Activated naive CD4-positive, alpha-beta T cell treated with anti-CD3 and anti-CD28 coated beads for 36 hours (primary cell): ENCODE data around the gene FBLN1. TPM values are rescaled to one million over a fixed set of nuclear protein-coding genes. Genes with fewer than 3 reads are reported as not detected.
A peak's percentile ranks its signal among the peaks of the same experiment; 100 is the strongest.

Source experiments
- CTCF ChIA-PET: fragments of 350-600 bp; sonication (Branson Sonifier 250); formaldehyde crosslinking; loops from one replicate; lab custom pipeline; 2021; ENCODE audit warnings: antibody characterized with exemption; lab: Charles Lee
- DNase-seq: peaks from one replicate; pipeline ENCODE4 v3.0.0-alpha.2; 2020
- H3K27ac Mint-ChIP-seq: one replicate; pipeline ENCODE4 v1.8.0; 2021; ENCODE audit warnings: mild to moderate bottlenecking, mixed read lengths
- H3K27me3 Mint-ChIP-seq: one replicate; pipeline ENCODE4 v1.8.0; 2021; ENCODE audit warnings: low read depth, mixed read lengths
- H3K36me3 Mint-ChIP-seq: one replicate; pipeline ENCODE4 v1.8.0; 2021; ENCODE audit warnings: low read depth, mixed read lengths
- H3K4me1 Mint-ChIP-seq: one replicate; pipeline ENCODE4 v1.8.0; 2021; ENCODE audit warnings: low read depth, mixed read lengths
- H3K4me3 Mint-ChIP-seq: one replicate; pipeline ENCODE4 v1.8.0; 2021; ENCODE audit warnings: mild to moderate bottlenecking, moderate library complexity, mixed read lengths
- H3K9me3 Mint-ChIP-seq: one replicate; pipeline ENCODE4 v1.8.0; 2021; ENCODE audit warnings: mixed read lengths
- intact Hi-C: fragments of 100-400 bp; cut with micrococcal nuclease; formaldehyde crosslinking; loops from one replicate; pipeline ENCODE4 v1.15.1; 2023
- total RNA-seq, 2 experiments: library from RNA; stranded (reverse); gene quantifications; one replicate each; pipeline ENCODE4 v1.2.3, GENCODE V29; 2021

FBLN1 gene
- total RNA-seq, 2 experiments from 2014 or later, result not detected

DNA sequence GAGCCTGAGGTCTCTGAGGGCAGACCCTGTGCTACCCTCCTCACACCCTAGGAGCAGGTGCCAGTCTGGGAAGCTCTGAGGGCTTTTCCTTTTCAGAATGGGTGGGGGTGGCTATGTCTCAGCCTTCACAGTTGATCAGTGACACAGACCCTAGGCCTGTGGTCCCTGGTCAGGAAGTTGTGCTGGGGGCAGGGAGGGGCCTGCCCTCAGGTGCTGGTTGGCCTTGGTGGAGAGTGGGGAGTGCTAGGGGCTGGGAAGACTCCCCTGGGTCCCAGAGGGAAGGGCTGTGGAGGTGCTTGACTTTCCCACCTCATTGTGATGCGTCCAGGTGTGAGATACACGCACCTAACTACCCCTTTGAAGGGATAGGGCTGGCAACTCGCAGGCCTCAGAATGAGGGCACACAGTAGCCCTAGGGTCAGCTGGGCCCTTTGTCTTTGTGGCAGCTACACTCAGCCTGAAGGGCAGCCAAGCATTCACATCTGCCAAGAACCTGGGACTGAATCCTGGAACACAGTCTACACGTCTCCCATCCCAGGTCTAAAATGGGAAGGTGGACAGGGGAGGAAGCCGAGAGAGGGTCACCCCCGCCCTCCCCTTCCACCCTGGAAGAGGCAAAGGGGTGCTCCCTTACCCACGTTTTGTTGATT is 137.7 kb downstream of the FBLN1 start:
- no peak overlapping the region for H3K4me3 Mint-ChIP-seq
- H3K4me1 Mint-ChIP-seq, result peaks cover 4% of the 10 kb centered on the region
- H3K36me3 Mint-ChIP-seq, result no peaks in the 10 kb centered on the region
- DNase-seq, result no peak
- H3K9me3 Mint-ChIP-seq, result no peaks in the 10 kb centered on the region
- intact Hi-C loops, result no loop called here
- peaks cover 51% of the 10 kb centered on the region for H3K27me3 Mint-ChIP-seq
- CTCF ChIA-PET, result interaction anchor here (0.6 kb wide), 2 partner anchors 41 to 224 kb away, joined by 3 read pairs; no protein-coding TSS in a partner anchor
- no peak overlapping the region for H3K27ac Mint-ChIP-seq

DNA sequence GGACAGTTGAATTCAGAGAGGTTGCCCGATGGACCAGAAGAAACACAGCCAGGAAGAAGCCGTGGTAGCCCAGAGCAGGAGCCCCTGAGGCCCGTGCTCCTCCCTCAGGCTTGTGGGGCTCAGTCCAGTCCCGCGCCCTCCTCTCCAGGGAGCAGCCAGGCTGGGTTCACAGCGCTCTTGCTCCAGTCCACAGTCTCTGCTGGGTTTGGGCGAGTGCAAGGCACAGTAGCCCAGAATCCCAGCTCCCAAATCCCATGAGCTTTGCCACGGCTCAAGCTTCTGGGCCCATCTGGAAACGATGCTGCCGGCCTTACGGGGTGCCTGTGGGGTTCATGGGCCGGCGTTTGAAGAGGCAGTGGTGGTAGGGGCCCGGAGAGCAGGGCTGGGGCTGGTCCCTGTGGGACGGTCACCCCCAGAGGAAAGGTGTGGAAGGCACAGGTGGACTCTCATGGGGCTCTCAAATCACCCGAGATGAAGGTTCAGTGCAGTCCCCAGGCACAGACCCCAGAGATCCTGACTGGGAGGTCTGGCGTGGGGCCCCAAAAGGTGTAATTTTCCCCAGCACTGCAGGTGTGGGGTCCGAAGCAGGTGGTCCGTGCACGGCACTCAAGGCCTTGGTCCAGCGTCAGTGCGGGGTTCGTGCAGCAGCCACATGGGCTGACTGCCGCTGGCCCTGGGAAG is 138.4 kb downstream of the FBLN1 start:
- peaks cover 56% of the 10 kb centered on the region for H3K27me3 Mint-ChIP-seq
- H3K27ac Mint-ChIP-seq, result no peak overlapping the region
- H3K36me3 Mint-ChIP-seq, result no peaks in the 10 kb centered on the region
- peaks cover 4% of the 10 kb centered on the region for H3K4me1 Mint-ChIP-seq
- H3K4me3 Mint-ChIP-seq, result no peak overlapping the region
- no peak for DNase-seq
- CTCF ChIA-PET, result no interaction called here
- intact Hi-C loops, result no loop called here
- no peaks in the 10 kb centered on the region for H3K9me3 Mint-ChIP-seq

GRCh38 chr22:45642986-45643385 is 140.3 kb downstream of the FBLN1 start:
- peaks cover 53% of the 10 kb centered on the region for H3K27me3 Mint-ChIP-seq
- H3K36me3 Mint-ChIP-seq, result no peaks in the 10 kb centered on the region
- CTCF ChIA-PET, result interaction anchor here (0.6 kb wide), 1 partner anchor 353 kb away, joined by 3 read pairs; no protein-coding TSS in a partner anchor
- H3K9me3 Mint-ChIP-seq, result no peaks in the 10 kb centered on the region
- intact Hi-C loops, result no loop called here
- no peak overlapping the region for H3K4me3 Mint-ChIP-seq
- H3K27ac Mint-ChIP-seq, result no peak overlapping the region
- peaks cover 4% of the 10 kb centered on the region for H3K4me1 Mint-ChIP-seq
- no peak for DNase-seq

DNA sequence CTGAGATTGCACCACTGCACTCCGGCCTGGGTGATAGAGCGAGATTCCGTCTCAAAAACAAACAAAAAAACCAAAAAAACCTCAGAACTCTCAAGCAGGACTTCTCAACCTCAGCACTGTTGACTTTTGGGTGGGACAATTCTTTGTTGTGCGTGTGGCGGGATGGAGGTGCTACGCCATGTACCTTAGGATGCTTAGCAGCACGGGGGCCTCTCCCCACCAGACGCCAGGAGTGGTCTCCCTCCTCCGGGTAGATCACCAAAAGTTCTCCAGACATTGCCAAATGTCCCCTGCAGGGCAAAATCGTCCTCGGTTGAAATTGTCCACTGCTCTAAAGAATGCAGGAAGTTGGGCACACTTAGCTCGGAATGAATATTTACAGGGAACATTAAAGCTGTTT is 142.0 kb downstream of the FBLN1 start:
- DNase-seq, result no peak
- peaks cover 41% of the 10 kb centered on the region for H3K27me3 Mint-ChIP-seq
- no peaks in the 10 kb centered on the region for H3K36me3 Mint-ChIP-seq
- intact Hi-C loops, result loop anchor here (5.0 kb wide), 1 partner anchor 67 kb away; no protein-coding TSS in a partner anchor
- CTCF ChIA-PET, result interaction anchor here (0.6 to 4.7 kb wide), 11 partner anchors 13 to 331 kb away, joined by 3 to 22 read pairs (median 3); no protein-coding TSS in a partner anchor
- H3K4me1 Mint-ChIP-seq, result no peaks in the 10 kb centered on the region
- H3K9me3 Mint-ChIP-seq, result no peaks in the 10 kb centered on the region
- H3K4me3 Mint-ChIP-seq, result no peak overlapping the region
- H3K27ac Mint-ChIP-seq, result no peak overlapping the region

GRCh38 chr22:45645150-45645525 is 142.5 kb downstream of the FBLN1 start:
- H3K27me3 Mint-ChIP-seq, result peaks cover 36% of the 10 kb centered on the region
- no peaks in the 10 kb centered on the region for H3K4me1 Mint-ChIP-seq
- DNase-seq, result no peak
- intact Hi-C loops, result loop anchor here (5.0 kb wide), 1 partner anchor 68 kb away; no protein-coding TSS in a partner anchor
- no peaks in the 10 kb centered on the region for H3K9me3 Mint-ChIP-seq
- CTCF ChIA-PET, result interaction anchor here (0.6 to 4.7 kb wide), 10 partner anchors 12 to 331 kb away, joined by 3 to 22 read pairs (median 4); no protein-coding TSS in a partner anchor
- no peak overlapping the region for H3K27ac Mint-ChIP-seq
- H3K36me3 Mint-ChIP-seq, result no peaks in the 10 kb centered on the region
- no peak overlapping the region for H3K4me3 Mint-ChIP-seq

DNA sequence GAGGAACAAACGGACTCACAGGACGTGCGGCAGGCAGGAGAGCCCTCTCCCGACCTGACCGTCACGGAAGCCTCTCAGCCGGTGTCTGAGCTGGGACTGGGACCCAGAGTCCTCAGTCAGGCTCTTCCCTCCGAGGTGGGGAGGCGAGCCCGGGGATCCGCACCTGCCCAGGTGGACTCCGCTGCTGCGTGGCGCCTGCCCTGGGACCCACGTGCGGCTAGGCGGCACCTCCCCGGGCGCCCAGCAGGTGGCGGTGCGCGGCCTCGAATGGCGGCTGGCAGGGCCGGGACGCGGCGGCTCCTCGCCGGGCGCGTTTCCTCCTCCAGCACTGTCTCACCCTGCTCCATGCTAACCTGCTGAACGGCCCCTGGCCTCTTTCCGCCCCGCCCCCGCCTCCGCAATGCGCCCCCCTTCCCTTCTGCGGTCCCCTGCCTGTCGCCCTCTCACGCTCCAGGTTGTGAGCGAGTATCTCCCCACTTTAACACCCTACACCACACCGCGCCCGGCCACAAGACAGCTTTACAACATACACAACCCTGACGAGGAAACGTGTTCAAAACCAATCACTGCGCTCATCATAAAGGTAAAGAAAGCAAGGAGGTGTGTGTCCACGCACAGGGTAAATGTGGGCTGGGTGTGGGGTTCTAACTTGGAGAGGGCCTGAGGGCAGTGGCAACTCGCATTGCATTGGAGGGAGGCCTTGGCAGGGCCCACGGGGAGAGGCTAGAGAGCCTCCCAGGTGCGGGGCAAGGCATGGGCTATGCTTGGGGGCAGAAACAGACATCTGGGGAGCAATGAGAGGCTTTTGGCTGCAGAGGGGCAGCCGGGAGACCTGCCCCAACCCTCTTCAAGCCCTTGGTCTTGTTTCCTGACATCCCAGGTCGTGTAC is 143.1 kb downstream of the FBLN1 start:
- peak; percentile 79 for DNase-seq
- H3K9me3 Mint-ChIP-seq, result no peaks in the 10 kb centered on the region
- H3K36me3 Mint-ChIP-seq, result no peaks in the 10 kb centered on the region
- CTCF ChIA-PET, result interaction anchor here (0.8 to 4.7 kb wide), 6 partner anchors 12 to 217 kb away, joined by 3 to 22 read pairs (median 4); no protein-coding TSS in a partner anchor
- no peak overlapping the region for H3K27ac Mint-ChIP-seq
- H3K4me3 Mint-ChIP-seq, result no peak overlapping the region
- H3K27me3 Mint-ChIP-seq, result peaks cover 32% of the 10 kb centered on the region
- no peaks in the 10 kb centered on the region for H3K4me1 Mint-ChIP-seq
- intact Hi-C loops, result loop anchor here (2.0 to 5.0 kb wide), 2 partner anchors 68 to 219 kb away; no protein-coding TSS in a partner anchor

GRCh38 chr22:45647532-45648225 is 145.0 kb downstream of the FBLN1 start:
- intact Hi-C loops, result loop anchor here (2.0 to 5.0 kb wide), 2 partner anchors 70 to 217 kb away; no protein-coding TSS in a partner anchor
- H3K4me3 Mint-ChIP-seq, result no peak overlapping the region
- no peaks in the 10 kb centered on the region for H3K4me1 Mint-ChIP-seq
- H3K27me3 Mint-ChIP-seq, result peaks cover 24% of the 10 kb centered on the region
- CTCF ChIA-PET, result interaction anchor here (0.6 to 4.7 kb wide), 3 partner anchors 22 to 215 kb away, joined by 3 to 22 read pairs (median 3); no protein-coding TSS in a partner anchor
- no peaks in the 10 kb centered on the region for H3K36me3 Mint-ChIP-seq
- H3K9me3 Mint-ChIP-seq, result no peaks in the 10 kb centered on the region
- no peak for DNase-seq
- H3K27ac Mint-ChIP-seq, result no peak overlapping the region

- Mint-ChIP-seq H3K27me3 (peaks cover 24% of the 10 kb centered on the region), H3K4me1 (no peaks in the 10 kb centered on the region), H3K9me3 (no peaks in the 10 kb centered on the region), H3K27ac (no peak overlapping the region), H3K36me3 (no peaks in the 10 kb centered on the region), H3K4me3 (no peak overlapping the region)
- CTCF ChIA-PET, result interaction anchor here (4.7 kb wide), 1 partner anchor 215 kb away, joined by 22 read pairs; no protein-coding TSS in a partner anchor
- no peak for DNase-seq
- intact Hi-C loops, result loop anchor here (5.0 kb wide), 1 partner anchor 71 kb away; no protein-coding TSS in a partner anchor
These were observed 145.8 kb downstream of the FBLN1 start for GRCh38 chr22:45648301-45649117.

- no peaks in the 10 kb centered on the region for H3K4me1 Mint-ChIP-seq
- CTCF ChIA-PET, result no interaction called here
- intact Hi-C loops, result loop anchor here (5.0 kb wide), 1 partner anchor 73 kb away; no protein-coding TSS in a partner anchor
- no peak for DNase-seq
- no peaks in the 10 kb centered on the region for H3K9me3 Mint-ChIP-seq
- peaks cover 16% of the 10 kb centered on the region for H3K27me3 Mint-ChIP-seq
- no peak overlapping the region for H3K27ac Mint-ChIP-seq
- H3K4me3 Mint-ChIP-seq, result no peak overlapping the region
- H3K36me3 Mint-ChIP-seq, result no peaks in the 10 kb centered on the region
These were observed 147.1 kb downstream of the FBLN1 start for GRCh38 chr22:45649809-45650208.

DNA sequence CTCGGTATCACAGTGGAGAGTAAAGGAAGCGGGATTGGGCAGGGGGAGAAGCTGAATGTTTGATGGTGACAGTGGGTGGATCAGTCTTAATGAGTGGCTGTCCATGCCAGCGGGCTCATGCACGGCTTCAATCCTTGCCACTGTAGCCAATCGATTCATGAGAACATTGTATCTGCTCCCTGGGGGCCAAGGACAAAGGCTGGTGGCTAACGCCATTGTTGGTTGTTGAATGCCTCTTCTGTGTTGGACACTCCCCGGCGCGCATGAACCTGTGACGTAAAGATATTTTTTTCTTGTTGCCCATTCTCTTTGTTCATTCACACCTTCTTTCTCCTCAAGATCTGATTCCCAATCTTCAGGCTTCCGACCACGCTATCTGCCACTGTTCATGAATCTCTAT is 148.0 kb downstream of the FBLN1 start:
- no peak overlapping the region for H3K27ac Mint-ChIP-seq
- H3K36me3 Mint-ChIP-seq, result no peaks in the 10 kb centered on the region
- intact Hi-C loops, result no loop called here
- CTCF ChIA-PET, result no interaction called here
- peaks cover 8% of the 10 kb centered on the region for H3K27me3 Mint-ChIP-seq
- no peaks in the 10 kb centered on the region for H3K4me1 Mint-ChIP-seq
- DNase-seq, result no peak
- H3K4me3 Mint-ChIP-seq, result no peak overlapping the region
- H3K9me3 Mint-ChIP-seq, result no peaks in the 10 kb centered on the region
